GDM1 (cell line): ENCODE results near the gene EP300.
"Not testable (repeated sequence)": the region's sequence is repeated elsewhere in the genome, so short reads cannot be mapped to it uniquely, and the experiment has no call there.

Experiments
- DNase-seq: peaks from one replicate; lab custom pipeline; 2025; lab: John Stamatoyannopoulos, UW

Gene EP300

DNA sequence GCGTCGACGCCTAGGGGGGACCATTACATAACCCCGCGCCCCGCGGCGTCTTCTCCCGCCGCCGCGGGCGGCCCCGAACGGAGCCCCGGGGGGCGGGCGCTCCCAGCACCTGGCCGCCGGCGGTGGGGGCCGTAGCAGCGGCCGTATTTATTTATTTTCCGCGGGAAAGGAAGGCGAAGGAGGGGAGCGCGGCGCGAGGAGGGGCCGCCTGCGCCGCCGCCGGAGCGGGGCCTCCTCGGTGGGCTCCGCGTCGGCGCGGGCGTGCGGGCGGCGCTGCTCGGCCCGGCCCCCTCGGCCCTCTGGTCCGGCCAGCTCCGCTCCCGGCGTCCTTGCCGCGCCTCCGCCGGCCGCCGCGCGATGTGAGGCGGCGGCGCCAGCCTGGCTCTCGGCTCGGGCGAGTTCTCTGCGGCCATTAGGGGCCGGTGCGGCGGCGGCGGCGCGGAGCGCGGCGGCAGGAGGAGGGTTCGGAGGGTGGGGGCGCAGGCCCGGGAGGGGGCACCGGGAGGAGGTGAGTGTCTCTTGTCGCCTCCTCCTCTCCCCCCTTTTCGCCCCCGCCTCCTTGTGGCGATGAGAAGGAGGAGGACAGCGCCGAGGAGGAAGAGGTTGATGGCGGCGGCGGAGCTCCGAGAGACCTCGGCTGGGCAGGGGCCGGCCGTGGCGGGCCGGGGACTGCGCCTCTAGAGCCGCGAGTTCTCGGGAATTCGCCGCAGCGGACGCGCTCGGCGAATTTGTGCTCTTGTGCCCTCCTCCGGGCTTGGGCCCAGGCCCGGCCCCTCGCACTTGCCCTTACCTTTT, at the start of gene EP300:
Gene EP300 (plus strand): TSS at position 570 of the 795 bp plus-strand sequence. CDS start 413 bp downstream, outside the sequence.
- peak; percentile 79 for DNase-seq

DNA sequence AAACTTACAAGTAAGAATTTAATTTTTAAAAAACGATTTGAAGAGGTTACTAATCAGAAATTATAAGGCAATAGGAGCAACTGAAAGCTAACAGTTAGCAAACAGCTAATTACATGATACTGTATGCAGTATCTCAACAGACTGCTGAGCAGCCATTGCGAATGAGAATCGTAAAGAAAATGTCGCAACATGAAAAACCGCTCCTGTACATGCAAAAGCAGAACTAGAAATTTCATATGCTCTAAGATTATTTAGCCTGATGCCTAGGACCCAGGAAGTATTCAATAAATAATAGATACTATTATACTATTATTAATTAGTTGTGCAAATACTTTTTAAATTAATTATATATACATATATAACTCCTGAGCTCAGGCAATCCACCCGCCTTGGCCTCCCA, 48.7 kb upstream of the EP300 start:
- no peak for DNase-seq

DNA sequence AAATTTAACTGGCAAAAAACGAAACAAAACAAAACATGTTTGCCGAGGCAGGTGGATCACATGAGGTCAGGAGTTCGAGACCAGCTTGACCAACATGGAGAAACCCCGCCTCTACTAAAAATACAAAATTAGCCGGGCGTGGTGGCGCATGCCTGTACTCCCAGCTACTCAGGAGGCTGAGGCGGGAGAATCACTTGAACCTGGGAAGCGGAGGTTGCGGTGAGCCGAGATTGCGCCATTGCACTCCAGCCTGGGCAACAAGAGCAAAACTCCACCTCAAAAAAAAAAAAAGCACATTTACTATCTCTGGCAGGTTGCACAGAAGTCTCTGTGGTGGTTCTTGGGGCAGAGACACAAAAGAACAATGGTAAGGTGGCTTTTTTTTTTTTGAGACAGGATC, 46.8 kb upstream of the EP300 start:
- not testable (repeated sequence) for DNase-seq

DNA sequence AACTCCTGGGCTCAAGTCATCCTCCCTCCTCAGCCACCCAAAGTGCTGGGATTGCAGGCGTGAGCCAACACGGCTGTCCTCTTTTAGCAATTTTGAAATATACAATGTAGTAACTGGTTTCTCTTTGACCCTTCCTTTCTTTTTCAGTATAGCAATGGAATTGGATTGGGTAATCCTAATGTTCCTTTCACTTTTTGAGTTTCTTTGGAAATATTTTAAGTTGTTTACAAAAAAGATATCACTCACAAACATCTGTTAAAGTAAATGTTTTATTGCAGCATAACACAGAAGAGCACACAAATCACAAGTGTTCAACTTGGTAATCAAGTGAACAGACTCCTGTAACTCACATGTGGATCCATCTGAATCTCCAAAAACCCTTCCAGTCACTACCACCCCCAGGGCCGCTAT, 44.6 kb upstream of the EP300 start:
- no peak for DNase-seq

DNA sequence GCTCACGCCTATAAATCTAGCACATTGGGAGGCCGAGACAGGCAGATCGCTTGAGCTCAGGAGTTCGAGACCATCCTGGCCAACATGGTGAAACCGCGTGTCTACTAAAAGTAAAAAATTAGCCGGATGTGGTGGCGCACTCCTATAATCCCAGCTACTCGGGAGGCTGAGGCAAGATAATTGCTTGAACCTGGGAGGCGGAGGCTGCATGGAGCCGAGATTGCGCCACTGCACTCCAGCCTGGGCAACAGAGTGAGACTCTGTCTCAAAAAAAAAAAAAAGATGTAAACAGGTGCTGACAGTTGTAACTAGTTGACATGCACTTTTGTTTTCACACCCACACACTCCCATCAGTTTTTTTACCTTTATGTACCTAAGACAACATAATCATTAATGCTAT, 44.0 kb upstream of the EP300 start:
- not testable (repeated sequence) for DNase-seq

DNA sequence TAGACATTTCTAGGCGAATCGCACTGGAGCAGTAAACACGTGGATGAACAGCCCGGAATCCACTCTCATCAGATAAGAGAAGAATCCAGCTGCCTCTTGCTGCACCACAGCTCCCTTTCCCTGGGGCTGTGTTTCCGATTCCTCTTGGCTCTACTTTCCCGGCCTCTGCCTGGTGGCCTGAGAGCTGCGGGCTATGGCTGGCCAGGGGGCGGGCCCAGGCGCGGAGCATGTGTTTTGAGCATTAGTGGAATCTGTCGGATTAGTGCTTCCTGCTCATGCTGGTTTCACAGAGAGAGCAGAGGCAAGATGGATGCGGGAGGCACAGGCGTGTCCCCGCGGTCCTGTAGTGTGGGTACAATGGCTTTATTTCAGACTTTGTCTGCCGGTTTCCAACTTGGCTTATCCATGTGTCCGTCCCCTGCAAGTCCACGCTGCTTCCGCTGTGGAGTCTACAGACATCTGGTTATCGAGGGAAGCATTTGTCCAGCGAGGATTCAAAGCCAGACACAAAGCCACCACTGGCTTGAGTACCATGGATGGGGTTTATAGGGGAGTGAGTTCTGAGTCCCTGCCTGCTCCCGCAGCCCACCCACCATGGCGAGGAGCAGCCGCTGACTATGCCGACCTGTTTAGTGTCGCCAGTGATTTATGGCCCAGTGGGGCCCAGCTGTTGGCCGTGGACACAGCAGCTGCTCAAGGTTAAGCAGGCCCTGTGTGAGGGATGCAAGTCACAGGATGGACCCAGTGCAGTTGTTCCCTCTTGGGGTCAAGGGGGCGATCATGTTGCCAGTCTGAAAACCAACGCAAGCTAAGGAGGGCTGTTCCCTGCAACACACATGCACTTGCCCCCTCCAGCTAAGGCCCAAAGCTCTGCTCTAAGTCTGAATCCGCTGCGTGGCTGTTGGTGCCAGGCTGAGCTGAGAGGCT, 43.3 kb upstream of the EP300 start:
- DNase-seq, result no peak

DNA sequence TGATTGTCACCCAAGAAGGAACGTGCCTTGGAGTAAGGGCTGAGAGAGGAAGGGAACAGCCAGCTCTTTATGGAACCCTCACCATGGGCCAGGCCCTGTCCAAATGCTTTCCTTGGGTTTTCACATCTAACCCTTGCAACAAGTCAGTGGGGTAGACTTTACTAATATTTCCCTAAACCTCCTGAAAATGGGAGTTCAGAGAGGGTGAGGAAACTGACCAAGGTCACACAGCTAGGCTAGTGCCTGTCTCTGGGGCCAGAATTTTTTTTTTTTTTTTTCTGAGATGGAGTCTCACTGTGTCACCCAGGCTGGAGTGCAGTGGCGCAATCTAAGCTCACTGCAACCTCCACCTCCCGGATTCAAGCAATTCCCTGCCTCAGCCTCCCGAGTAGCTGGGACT, 42.6 kb upstream of the EP300 start:
- not testable (repeated sequence) for DNase-seq

DNA sequence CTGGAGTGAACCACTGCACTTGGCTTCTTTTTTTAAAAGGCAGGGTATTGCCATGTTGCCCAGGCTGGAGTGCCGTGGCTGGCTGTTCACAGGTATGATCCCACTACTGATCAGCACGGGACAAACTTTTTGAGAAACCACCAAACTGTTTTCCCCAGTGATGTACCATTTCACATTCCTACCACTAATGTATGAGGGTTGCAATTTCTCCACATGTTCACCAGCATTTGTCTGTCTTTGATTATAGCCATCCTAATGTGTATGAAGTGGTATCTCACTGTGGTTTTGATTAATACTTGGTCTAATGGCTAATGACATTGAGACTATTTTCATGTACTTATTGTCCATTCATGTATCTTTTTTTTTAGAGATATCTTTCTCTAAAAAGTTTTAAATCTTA, 41.5 kb upstream of the EP300 start:
- DNase-seq, result no peak

DNA sequence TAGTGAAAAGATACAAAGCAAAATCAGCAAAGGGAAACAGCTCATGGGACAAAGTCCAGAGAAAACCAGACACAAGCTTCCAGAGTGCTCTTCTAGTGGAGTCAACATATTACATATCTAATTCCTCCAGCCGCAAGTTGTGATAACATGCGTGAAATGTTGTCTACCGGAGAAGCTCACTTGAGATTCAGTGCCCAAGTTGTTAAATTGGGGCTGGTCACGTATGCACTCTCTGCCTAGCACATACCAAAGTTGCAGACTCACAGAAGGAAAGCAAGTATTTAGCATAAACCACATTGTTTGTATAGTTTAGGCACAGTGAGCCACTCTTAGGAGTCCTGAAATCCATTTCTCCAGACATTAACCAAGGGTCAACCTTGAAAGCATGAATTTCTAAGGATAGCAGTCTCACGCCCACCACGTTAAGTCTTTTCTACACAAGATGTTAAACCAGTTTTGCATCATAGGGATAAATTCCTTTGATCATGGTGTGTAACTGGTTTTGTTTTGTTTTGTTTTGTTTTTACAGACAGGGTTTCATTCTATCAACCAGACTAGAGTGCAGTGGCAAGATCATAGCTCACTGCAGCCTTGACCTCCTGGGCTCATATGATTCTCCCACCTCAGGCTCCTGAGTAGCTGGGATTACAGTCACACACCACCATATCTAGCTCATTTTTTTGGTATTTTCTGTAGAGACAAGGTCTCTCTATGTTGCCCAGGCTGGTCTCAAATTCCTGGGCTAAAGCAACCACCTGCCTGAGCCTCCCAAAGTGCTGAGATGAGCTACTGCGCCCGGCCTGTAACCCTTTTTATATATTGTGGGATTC, 39.5 kb upstream of the EP300 start:
- no peak for DNase-seq

DNA sequence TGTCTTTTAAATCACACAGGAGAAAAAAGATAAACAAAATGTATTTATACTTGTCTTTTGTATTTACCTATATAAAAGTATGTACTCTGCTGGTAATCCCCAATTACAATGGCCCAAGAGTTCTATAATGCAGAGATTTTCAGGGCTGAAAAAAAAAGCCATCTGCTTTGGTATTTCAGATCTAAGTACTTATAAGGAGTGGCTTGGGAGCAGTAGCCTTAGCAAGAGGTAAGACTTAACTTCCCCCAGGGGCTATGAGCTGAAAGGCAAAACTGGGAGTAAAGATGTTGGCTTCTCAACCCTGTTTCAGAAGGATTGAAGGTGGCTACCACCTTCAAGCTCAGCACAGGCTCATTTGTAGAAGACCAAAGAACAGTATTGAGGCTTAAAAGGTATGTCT, 35.3 kb upstream of the EP300 start:
- DNase-seq, result no peak

DNA sequence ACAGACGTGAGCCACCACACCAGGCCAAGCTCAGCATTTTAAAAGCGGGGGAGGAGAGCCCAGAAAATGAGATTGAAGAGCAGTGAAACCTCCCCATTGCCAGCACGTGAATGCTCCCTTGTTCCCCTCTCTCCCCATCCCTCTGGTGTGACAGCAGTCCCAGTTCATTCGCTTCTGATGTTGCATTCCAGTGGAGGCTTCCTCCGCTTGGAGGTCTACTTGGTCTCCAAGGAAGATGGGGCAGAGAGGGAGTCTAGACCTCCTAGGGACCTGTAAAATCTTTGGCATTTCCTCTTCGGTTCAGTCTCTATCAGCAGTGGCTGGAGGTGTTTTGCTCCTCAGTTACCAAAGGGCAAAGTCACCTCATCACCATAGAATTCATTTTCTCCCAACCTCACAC, 30.2 kb upstream of the EP300 start:
- no peak for DNase-seq

DNA sequence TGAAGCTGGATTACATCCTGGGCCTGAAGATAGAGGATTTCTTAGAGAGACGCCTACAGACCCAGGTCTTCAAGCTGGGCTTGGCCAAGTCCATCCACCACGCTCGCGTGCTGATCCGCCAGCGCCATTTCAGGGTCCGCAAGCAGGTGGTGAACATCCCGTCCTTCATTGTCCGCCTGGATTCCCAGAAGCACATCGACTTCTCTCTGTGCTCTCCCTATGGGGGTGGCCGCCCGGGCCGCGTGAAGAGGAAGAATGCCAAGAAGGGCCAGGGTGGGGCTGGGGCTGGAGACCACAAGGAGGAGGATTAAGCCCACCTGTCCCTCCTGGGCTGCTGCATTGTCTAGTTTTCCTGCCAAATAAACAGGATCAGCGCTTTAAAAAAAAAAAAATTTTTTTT, 28.1 kb upstream of the EP300 start:
- DNase-seq, result not testable (repeated sequence)

DNA sequence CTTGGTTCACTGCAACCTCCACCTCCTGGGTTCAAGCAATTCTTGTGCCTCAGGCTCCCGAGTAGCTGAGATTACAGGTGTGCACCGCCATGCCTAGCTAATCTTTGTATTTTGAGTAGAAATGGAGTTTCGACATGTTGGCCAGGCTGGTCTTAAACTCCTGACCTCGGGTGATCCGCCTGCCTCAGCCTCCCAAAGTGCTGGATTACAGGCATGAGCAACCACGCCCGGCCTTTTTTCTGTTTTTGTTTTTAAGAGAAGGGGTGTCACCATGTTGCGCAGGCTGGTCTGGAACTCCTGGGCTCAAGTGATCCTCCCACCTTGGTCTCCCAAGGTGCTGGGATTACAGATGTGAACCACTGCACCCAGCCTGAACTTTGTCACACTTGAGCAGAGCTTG, 26.1 kb upstream of the EP300 start:
- DNase-seq, result not testable (repeated sequence)

DNA sequence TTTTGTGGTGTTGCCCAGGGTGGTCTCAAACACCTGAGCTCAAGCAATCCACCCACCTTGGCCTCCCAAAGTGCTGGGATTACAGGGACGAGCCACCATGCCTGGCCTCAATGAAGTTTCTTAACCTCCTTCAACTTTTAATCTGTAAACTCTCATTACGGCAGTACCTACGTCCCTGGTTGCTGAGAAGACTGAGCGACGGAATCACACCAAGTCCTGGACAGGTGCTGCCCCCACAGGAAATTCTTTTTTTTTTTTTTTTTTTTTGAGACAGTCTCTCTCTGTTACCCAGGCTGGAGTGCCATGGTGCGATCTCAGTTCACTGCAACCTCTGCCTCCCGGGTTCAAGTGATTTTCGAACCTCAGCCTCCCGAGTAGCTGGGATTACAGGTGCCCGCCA, 24.4 kb upstream of the EP300 start:
- not testable (repeated sequence) for DNase-seq

DNA sequence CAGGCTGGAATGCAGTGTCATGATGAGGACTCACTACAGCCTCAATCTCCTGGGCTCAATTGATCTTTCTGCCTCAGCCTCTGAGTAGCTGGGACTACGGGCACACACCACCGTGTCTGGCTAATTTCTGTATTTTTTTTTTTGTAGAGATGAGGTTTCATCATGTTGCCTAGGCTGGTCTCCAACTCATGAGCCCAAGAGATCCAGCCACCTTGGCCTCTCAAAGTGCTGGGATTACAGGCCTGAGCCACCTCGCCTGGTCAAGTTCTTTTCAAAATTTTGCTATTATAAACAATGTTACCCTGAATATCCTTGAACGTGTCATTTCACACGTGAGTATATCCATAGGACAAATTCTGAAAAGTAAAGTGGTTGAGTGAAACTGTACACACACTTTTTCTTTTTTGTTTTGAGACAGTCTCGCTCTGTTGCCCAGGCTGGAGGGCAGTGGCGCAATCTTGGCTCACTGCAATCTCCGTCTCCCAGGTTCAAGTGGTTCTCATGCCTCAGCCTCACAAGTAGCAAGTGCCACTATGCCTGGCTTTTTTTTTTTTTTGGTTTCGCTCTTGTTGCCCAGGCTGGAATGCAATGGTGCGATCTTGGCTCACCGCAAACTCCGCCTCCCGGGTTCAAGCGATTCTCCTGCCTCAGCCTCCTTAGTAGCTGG, 21.6 kb upstream of the EP300 start:
- no peak for DNase-seq

DNA sequence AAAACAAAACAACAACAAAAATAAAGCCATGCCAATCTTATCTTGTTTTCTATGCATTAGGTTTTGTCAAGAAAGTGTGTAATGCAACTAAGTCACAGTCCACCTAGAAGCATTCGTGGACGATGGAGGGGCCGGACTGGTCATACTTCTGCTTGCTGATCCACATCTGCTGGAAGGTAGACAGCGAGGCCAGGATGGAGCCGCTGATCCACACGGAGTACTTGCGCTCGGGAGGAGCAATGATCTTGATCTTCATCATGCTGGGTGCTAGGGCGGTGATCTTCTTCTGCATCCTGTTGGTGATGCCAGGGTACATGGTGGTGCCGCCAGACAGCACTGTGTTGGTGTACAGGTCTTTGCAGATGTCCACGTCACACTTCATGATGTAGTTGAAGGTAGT, 18.3 kb upstream of the EP300 start:
- no peak for DNase-seq

DNA sequence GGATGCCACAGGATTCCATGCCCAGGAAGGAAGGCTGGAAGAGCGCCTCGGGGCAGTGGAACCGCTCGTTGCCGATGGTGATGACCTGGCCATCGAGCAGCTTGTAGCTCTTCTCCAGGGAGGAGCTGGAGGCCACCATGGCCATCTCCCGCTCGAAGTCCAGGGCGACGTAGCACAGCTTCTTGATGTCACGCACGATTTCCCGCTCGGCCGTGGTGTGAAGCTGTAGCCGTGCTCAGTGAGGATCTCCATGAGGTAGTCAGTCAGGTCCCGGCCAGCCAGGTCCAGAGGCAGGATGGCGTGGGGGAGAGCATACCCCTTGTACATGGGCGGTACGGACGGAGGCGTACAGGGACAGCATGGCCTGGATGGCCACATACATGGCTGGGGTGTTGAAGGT, 17.9 kb upstream of the EP300 start:
- no peak for DNase-seq

DNA sequence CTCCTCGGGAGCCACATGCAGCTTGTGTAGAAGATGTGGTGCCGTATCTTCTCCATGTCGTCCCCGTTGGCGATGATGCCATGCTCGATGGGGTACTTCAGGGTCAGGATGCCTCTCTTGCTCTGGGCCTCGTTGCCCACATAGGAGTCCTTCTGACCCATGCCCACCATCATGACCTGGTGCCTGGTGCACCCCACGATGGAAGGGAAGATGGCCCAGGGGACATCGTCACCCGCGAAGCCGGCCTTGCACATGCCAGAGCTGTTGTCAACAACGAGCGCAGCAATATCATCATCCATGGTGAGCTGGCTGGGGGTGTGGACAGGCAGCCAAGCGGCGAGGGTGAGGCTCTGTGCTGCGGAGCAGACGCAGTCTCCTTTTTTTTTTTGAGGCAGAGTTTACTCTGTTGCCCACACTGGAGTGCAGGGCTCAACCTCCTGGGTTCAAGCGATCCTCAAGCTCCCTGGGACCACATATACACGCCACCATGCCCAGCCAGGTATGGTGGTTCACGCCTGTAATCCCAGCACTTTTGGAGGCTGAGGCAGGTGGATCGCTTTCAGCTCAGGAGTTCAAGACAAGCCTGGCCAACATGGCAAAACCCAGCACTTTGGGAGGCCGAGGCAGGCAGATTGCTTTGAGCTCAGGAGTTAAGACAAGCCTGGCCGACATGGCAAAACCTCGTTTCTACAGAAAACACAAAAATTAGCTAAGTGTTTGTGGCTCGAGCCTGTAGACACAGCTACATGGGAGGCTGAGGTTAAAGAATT, 17.3 kb upstream of the EP300 start:
- DNase-seq, result no peak

DNA sequence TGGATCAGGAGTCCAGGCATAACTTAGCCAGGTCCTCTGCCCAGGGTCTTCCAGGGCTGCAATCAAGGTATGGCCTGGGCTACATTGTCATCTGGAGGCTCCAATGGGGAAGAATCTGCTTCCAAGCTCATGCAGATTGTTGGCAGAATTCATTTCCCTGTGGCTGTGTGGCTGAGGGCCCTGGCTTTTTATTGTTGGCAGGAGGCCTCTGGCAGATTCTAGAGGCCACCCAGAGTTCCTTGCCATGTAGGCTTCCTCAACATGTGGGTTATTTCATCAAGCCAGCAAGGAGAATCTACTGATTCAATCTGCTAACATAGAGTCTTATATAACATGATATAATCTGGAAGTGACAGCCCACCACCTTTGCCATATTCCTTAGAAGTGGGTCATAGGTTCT, 16.4 kb upstream of the EP300 start:
- DNase-seq, result no peak

DNA sequence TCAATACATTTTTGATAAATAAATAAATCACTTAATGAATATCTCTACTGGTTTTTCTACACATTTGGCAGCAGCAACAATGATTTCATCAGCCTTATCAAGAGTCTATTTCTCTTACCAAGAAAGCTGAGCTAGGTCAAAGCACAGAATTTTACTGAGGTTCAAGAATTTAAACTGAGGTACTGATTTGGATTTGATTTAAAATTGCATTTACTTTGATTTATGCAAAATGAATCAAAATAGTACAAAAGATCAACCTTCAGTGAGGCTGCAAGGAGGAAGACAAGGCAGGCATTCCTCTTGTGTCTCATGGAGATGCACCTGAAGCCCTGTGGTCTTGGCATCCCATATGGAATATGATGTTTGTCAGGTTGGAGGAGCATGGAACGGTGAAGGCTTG, 15.5 kb upstream of the EP300 start:
- DNase-seq, result no peak

DNA sequence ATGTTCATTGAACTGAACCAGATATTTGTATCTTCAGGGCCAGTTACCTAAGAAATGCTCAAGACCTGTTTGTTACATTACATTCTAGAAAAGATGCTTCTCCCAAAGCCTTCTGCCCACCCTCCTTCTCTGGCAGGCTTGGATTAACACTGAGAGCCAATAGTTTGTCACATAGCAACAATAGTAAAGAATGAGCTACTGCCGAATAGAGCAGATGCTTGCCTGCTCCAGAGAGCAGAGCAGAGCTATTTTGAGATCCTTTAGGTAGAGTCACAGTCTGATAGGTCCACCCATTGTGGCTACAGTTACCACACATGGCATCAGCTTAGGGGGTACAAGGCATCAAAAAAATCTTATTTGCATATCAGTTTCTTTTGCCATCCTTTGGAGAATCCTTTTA, 13.5 kb upstream of the EP300 start:
- no peak for DNase-seq
